GM12891 (cell line): ENCODE results near the gene ZMYND19.

ENCODE experiments used
- POLR2A ChIP-seq: IDR thresholded peaks from 2 replicates; pipeline ENCODE4 v1.6.1; 2011; ENCODE audit warnings: low read depth, low read length, control low read depth
- POLR2AphosphoS5 ChIP-seq: IDR thresholded peaks from 2 replicates; pipeline ENCODE4 v1.6.1; 2011; ENCODE audit warnings: low read depth, low read length, control low read depth
- POU2F2 ChIP-seq: IDR thresholded peaks from 2 replicates; pipeline ENCODE4 v1.6.1; 2011; ENCODE audit warnings: low read depth, mild to moderate bottlenecking, control low read depth, low read length, moderate library complexity
- SPI1 ChIP-seq: IDR thresholded peaks from 2 replicates; pipeline ENCODE4 v1.6.1; 2011; ENCODE audit warnings: low read depth, low read length, control low read depth
- TAF1 ChIP-seq: IDR thresholded peaks from 2 replicates; pipeline ENCODE4 v1.6.1; 2011; ENCODE audit warnings: low read depth, low read length, control low read depth

- TF ChIP-seq POLR2A (no peak), TAF1 (no peak), SPI1 (no peak), POU2F2 (no peak), POLR2AphosphoS5 (no peak)
Measured at GRCh38 chr9:137554349-137554748, 36.0 kb downstream of the ZMYND19 start.
